Measurements from ENCODE around the gene GPR146. TPM values are rescaled to one million over a fixed set of nuclear protein-coding genes. Genes with fewer than 3 reads are reported as not detected.

The GPR146 gene
- total RNA-seq, 2 experiments from 2014 or later, result 9.9 to 13.7 TPM

DNA sequence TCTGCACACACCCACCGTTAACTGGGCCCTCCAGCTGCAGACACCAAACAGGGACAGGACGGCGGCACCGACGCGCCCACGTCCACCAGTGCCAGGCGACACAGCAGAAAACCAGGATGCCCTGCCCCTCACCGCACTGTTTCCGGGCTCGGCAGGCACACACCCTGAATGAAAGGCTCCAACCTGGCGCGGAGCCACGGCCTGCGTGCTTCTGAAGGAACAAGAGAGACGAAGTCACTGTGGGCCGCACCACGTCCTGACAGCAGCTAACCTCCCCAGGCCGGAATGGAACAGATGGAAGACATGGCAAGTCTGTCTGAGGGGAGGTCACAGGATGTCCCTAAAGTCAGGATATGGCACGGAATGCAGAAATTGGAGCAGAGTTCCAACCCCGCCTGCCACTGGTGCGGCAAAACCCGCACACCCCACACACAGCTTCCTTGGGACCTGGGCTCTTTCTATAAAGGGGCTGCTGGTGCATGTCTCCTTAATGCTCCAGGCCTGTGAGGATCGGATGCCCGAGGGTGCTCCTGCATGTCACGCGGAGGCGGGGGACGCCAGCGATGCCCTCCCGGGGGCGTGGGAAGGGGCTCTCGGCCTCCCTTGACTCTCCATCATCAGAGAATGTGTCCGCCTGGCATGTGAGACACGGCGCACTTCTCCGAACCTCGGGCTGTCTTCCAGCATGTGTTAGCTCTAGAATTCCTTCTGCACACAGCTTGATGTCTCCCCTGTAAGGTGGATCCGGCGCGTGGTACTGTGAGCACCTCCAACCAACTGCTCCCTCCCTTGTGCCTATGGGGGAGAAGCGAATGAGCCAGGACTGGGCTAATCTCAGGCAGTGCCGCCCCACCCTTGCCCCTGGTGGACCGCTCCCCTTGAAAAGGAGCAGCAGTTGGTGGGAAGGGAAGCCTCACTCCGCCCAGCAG is 39.6 kb downstream of the GPR146 start:
- CTCF ChIA-PET, result interaction anchor here (1.2 kb wide), 2 partner anchors 18 to 91 kb away, joined by 3 to 4 read pairs; no protein-coding TSS in a partner anchor
- H3K4me3 Mint-ChIP-seq, result no peak overlapping the region

DNA sequence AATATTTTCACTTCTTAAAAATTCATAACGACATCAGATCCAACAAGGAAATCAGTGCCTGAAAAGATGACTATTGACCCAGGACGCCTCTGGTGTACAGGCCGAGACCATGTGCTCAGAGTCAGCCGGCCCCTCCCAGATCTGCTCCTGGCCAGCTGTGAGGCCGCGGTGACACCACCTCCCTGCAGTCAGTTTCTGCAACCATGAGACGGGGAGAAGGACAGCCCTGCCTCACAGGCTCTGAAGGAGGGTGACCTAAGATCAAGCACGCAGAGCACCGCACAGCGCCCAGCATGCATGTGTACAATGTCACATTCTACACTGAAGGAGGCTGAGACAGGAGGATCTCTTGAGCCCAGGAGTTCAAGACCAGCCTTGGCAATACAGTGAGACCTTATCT is 40.9 kb downstream of the GPR146 start:
- Mint-ChIP-seq H3K36me3 (ENCODE audit: low read depth) (no peaks in the 10 kb centered on the region), H3K27me3 (no peaks in the 10 kb centered on the region), H3K4me3 (no peak overlapping the region), H3K4me1 (ENCODE audit: low read depth) (peaks cover 8% of the 10 kb centered on the region), H3K9me3 (no peaks in the 10 kb centered on the region), H3K27ac (no peak overlapping the region)
- DNase-seq (no peak), ATAC-seq (ENCODE audit: poor library complexity) (no peak)
- Histone ChIP-seq H3K27ac (ENCODE audit: low read depth in 1 of 2, low read length in 2 of 2) (no peak overlapping the region), H3K4me1 (ENCODE audit: insufficient read depth, low read length) (peaks cover 11% of the 10 kb centered on the region), H3K4me3 (ENCODE audit: low read length) (no peak overlapping the region), H3K9me3 (ENCODE audit: control insufficient read depth in 1 of 2, insufficient read depth in 1 of 2, low read length in 2 of 2) (no peaks in the 10 kb centered on the region), H3K27me3 (ENCODE audit: control insufficient read depth in 1 of 2, insufficient read depth in 2 of 2, low read length in 2 of 2) (no peaks in the 10 kb centered on the region), H3K36me3 (ENCODE audit: insufficient read depth, low read length) (no peaks in the 10 kb centered on the region)
- CTCF ChIA-PET, result interaction anchor here (0.6 kb wide), 1 partner anchor 92 kb away, joined by 3 read pairs; no protein-coding TSS in a partner anchor
- POLR2A ChIA-PET, result interaction anchor here (0.5 kb wide), 1 partner anchor 53 kb away, joined by 4 read pairs; a partner anchor contains a TSS
- TF ChIP-seq, protein P1, sequence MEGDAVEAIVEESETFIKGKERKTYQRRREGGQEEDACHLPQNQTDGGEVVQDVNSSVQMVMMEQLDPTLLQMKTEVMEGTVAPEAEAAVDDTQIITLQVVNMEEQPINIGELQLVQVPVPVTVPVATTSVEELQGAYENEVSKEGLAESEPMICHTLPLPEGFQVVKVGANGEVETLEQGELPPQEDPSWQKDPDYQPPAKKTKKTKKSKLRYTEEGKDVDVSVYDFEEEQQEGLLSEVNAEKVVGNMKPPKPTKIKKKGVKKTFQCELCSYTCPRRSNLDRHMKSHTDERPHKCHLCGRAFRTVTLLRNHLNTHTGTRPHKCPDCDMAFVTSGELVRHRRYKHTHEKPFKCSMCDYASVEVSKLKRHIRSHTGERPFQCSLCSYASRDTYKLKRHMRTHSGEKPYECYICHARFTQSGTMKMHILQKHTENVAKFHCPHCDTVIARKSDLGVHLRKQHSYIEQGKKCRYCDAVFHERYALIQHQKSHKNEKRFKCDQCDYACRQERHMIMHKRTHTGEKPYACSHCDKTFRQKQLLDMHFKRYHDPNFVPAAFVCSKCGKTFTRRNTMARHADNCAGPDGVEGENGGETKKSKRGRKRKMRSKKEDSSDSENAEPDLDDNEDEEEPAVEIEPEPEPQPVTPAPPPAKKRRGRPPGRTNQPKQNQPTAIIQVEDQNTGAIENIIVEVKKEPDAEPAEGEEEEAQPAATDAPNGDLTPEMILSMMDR (IDR thresholded peaks at IDR 0.05), result no peak
- intact Hi-C loops (cut with DNase I, micrococcal nuclease), result no loop called here

More for the DNA sequence above, 39.6 kb downstream of the GPR146 start:
- DNase-seq, result no peak
- Mint-ChIP-seq H3K9me3 (no peaks in the 10 kb centered on the region), H3K27ac (no peak overlapping the region), H3K27me3 (no peaks in the 10 kb centered on the region), H3K4me1 (ENCODE audit: low read depth) (peaks cover 8% of the 10 kb centered on the region), H3K36me3 (ENCODE audit: low read depth) (no peaks in the 10 kb centered on the region)
- H3K9me3 ChIP-seq (ENCODE audit: control insufficient read depth in 1 of 2, insufficient read depth in 1 of 2, low read length in 2 of 2), result no peaks in the 10 kb centered on the region
- peaks cover 11% of the 10 kb centered on the region for H3K4me1 ChIP-seq (ENCODE audit: insufficient read depth, low read length)
- no peaks in the 10 kb centered on the region for H3K36me3 ChIP-seq (ENCODE audit: insufficient read depth, low read length)
- POLR2A ChIA-PET, result no interaction called here
- no peak overlapping the region for H3K4me3 ChIP-seq (ENCODE audit: low read length)
- H3K27ac ChIP-seq (ENCODE audit: low read depth in 1 of 2, low read length in 2 of 2), result no peak overlapping the region
- ATAC-seq (ENCODE audit: poor library complexity), result no peak
- intact Hi-C loops (cut with DNase I, micrococcal nuclease), result no loop called here
- H3K27me3 ChIP-seq (ENCODE audit: control insufficient read depth in 1 of 2, insufficient read depth in 2 of 2, low read length in 2 of 2), result no peaks in the 10 kb centered on the region
- TF ChIP-seq, protein P1 (IDR thresholded peaks at IDR 0.05), result no peak

DNA sequence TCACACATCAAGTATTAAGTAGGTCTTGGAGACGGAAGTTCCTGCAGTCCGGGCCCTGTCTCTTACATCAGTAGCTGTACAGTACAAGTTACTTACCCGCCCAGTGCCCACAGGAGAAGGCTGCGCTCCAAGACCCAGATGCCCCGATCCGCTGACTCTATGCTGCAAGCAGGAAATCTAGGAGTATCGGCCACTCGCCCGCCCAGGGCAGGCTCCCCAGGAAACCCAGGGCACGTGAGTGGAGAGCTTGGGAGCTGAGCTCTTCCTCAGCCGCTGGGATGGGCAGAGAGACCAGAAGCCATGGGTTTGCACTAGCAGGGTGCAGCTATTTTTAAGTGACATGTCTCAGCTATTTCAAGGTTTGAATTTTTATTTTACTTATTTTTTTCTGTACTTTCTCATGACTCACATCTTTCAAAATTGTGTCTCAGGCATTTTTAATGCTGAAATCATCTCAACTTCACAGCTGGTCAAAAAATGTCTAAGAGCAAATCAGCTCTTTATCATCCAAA is 41.6 kb downstream of the GPR146 start:
- ATAC-seq (ENCODE audit: poor library complexity), result no peak
- Histone ChIP-seq H3K4me3 (ENCODE audit: low read length) (no peak overlapping the region), H3K9me3 (ENCODE audit: control insufficient read depth in 1 of 2, insufficient read depth in 1 of 2, low read length in 2 of 2) (no peaks in the 10 kb centered on the region), H3K27ac (ENCODE audit: low read depth in 1 of 2, low read length in 2 of 2) (no peak overlapping the region), H3K36me3 (ENCODE audit: insufficient read depth, low read length) (no peaks in the 10 kb centered on the region), H3K4me1 (ENCODE audit: insufficient read depth, low read length) (peaks cover 11% of the 10 kb centered on the region), H3K27me3 (ENCODE audit: control insufficient read depth in 1 of 2, insufficient read depth in 2 of 2, low read length in 2 of 2) (no peaks in the 10 kb centered on the region)
- ChIA-PET POLR2A (interaction anchor here (0.7 kb wide), 1 partner anchor 15 kb away, joined by 3 read pairs; no protein-coding TSS in a partner anchor), CTCF (interaction anchor here (1.1 to 1.7 kb wide), 2 partner anchors 17 to 93 kb away, joined by 3 to 9 read pairs; no protein-coding TSS in a partner anchor)
- no peak for DNase-seq
- Mint-ChIP-seq H3K4me3 (no peak overlapping the region), H3K36me3 (ENCODE audit: low read depth) (no peaks in the 10 kb centered on the region), H3K9me3 (no peaks in the 10 kb centered on the region), H3K27me3 (no peaks in the 10 kb centered on the region), H3K4me1 (ENCODE audit: low read depth) (peaks cover 8% of the 10 kb centered on the region), H3K27ac (no peak overlapping the region)
- TF ChIP-seq, protein P1 (IDR thresholded peaks at IDR 0.05), result no peak
- intact Hi-C loops (cut with DNase I, micrococcal nuclease), result loop anchor here in 1 of 2 experiments (2.0 kb wide), 1 partner anchor 91 kb away; no protein-coding TSS in a partner anchor

Data from CD4-positive, alpha-beta T cell (primary cell).